HL-60 (cell line): ENCODE results near the gene NR1D2.

Experiments
- DNase-seq, 2 experiments: peaks; one replicate each; pipeline ENCODE4 v3.0.0-alpha.2; 2010 to 2020; ENCODE audit warnings: low read depth in 1 of 2, low spot score in 1 of 2
- H3K27ac ChIP-seq: fragments of 250-450 bp; sonication (Bioruptor Pico); replicated peaks from 2 replicates; pipeline ENCODE4 v1.5.1; 2020; ENCODE audit warnings: mild to moderate bottlenecking, moderate library complexity
- H3K27me3 ChIP-seq: fragments of 250-450 bp; sonication (Bioruptor Pico); 2 replicates; pipeline ENCODE4 v1.5.1; 2021; ENCODE audit warnings: mild to moderate bottlenecking, moderate library complexity; ENCODE audit not compliant: insufficient read depth, poor library complexity, severe bottlenecking
- H3K4me3 ChIP-seq: replicated peaks from 2 replicates; pipeline ENCODE4 v1.5.1; 2011; ENCODE audit warnings: mild to moderate bottlenecking, control low read depth, low read length; ENCODE audit not compliant: insufficient read depth
- CTCF ChIP-seq: IDR thresholded peaks from one replicate; pipeline ENCODE4 v1.5.1; 2011; ENCODE audit warnings: low read length, control low read depth, inconsistent platforms; ENCODE audit not compliant: insufficient read depth
- GABPA ChIP-seq: IDR thresholded peaks from 2 replicates; pipeline ENCODE4 v1.6.1; 2012; ENCODE audit warnings: low read depth
- POLR2AphosphoS5 ChIP-seq: IDR thresholded peaks from 2 replicates; pipeline ENCODE4 v1.6.1; 2012; ENCODE audit warnings: low read depth
- REST ChIP-seq: IDR thresholded peaks from 2 replicates; pipeline ENCODE4 v1.6.1; 2012; ENCODE audit warnings: low read depth; ENCODE audit not compliant: insufficient replicate concordance
- SPI1 ChIP-seq: IDR thresholded peaks from 2 replicates; pipeline ENCODE4 v1.6.1; 2012; ENCODE audit warnings: low read depth, mild to moderate bottlenecking, borderline replicate concordance

The NR1D2 gene

GRCh38 chr3:23937296-23937695 is 7.8 kb upstream of the NR1D2 start:
- H3K27me3 ChIP-seq: no peaks in the 10 kb centered on the region
- H3K27ac ChIP-seq: no peak overlapping the region
- DNase-seq: no peak
- no peak for TF ChIP-seq CTCF
- H3K4me3 ChIP-seq: no peak overlapping the region

GRCh38 chr3:23938688-23939087 is 6.4 kb upstream of the NR1D2 start:
- Histone ChIP-seq H3K27me3 (no peaks in the 10 kb centered on the region), H3K27ac (no peak overlapping the region), H3K4me3 (no peak overlapping the region)
- peak in 1 of 2 experiments; percentile 36 for DNase-seq
- no peak for TF ChIP-seq GABPA
- no peak for TF ChIP-seq POLR2AphosphoS5
- TF ChIP-seq CTCF: no peak
- TF ChIP-seq REST: no peak
- peak; percentile 70; the same call in 1 of the 2 replicates for TF ChIP-seq SPI1

- Histone ChIP-seq H3K27ac (no peak overlapping the region), H3K4me3 (no peak overlapping the region), H3K27me3 (peaks cover 5% of the 10 kb centered on the region)
- DNase-seq: no peak
- TF ChIP-seq REST (no peak), SPI1 (no peak), CTCF (no peak), GABPA (no peak), POLR2AphosphoS5 (no peak)
These were observed 4.3 kb upstream of the NR1D2 start for GRCh38 chr3:23940775-23941174.

- Histone ChIP-seq H3K4me3 (no peak overlapping the region), H3K27me3 (peaks cover 5% of the 10 kb centered on the region), H3K27ac (no peak overlapping the region)
- DNase-seq: no peak
- TF ChIP-seq CTCF: no peak
These were observed 3.6 kb upstream of the NR1D2 start for GRCh38 chr3:23941440-23941839.
